MG63 (cell line): Measurements from ENCODE around the gene CENPA. TPM values are rescaled to one million over a fixed set of nuclear protein-coding genes. Genes with fewer than 3 reads are reported as not detected.

Source experiments
- total RNA-seq: library from RNA; depleted of rRNA; stranded (reverse); fragments of >200 nt; shearing (Covaris generic); gene quantifications from 2 replicates; pipeline ENCODE4 v1.2.3, GENCODE V29; 2014; ENCODE audit warnings: low replicate concordance; rRNA removed

The CENPA gene
- total RNA-seq, 1 experiment from 2014 or later = 24.5 TPM

Other genes with a start within 250 kb of the CENPA start
- not detected in 2 replicates for gene CIB4, start 144.7 kb upstream of the CENPA start, total RNA-seq
- gene KCNK3, start 93.3 kb upstream of the CENPA start, total RNA-seq = 0.69 TPM in 1 of 2 replicates, not detected in the other
- gene SLC35F6, start 21.8 kb upstream of the CENPA start, total RNA-seq = 18.9 and 31.0 TPM in 2 replicates
- not detected in 2 replicates for gene DPYSL5, start 62.1 kb downstream of the CENPA start, total RNA-seq
- gene MAPRE3, start 184.6 kb downstream of the CENPA start, total RNA-seq = 4.8 and 7.9 TPM in 2 replicates
- gene TMEM214, start 246.9 kb downstream of the CENPA start, total RNA-seq = 35.7 and 47.2 TPM in 2 replicates